HG03432 (cell line): ENCODE data around the gene DIS3.
"Not testable (repeated sequence)": the region's sequence is repeated elsewhere in the genome, so short reads cannot be mapped to it uniquely, and the experiment has no call there.

Source experiments
- ATAC-seq: cut with Tn5 transposase; IDR thresholded peaks from one replicate; pipeline ENCODE4 v1.9.1; 2021; ENCODE audit warnings: mild to moderate bottlenecking, moderate library complexity; ENCODE audit not compliant: unreplicated experiment

The DIS3 gene

DNA sequence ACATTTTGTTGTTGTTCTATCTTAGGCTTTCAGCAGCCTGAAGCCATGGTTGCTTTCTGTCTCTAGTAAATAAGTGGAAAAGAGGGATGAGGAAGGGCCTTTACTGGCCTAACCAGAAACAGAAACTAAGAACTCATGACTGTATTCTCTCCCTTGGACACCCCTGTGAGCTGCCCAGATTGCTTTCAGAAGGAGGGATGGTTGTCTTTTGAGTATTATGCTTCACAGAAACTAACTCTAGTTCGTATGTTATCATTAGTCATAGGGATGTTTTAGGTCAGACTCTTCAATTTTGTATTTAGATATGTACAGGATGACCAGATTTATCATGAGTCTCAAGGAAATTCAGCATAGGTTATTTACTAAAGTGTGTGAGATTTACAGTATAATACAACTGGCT, 36.4 kb downstream of the DIS3 start:
- no peak for ATAC-seq

GRCh38 chr13:72740015-72740414, 41.7 kb downstream of the DIS3 start:
- no peak for ATAC-seq

DNA sequence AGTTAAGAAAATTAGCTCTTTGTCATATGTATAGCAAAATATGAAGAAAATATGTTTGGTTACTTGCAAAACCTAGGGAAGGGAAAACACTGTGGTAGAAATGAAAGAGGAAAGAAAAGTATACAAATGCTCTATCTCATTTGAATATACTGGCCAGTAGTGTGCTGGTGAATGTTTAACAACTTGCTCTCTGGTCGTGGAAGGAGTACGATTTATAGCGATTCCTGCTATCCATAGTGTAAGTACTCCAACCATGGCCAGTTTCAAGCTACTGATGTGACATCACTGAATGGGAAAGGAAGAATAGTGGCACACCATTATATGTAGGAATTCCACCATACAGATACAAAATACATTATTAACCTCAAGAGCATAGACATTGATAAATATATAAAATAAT, 44.7 kb downstream of the DIS3 start:
- no peak for ATAC-seq

GRCh38 chr13:72728290-72728605, 53.5 kb downstream of the DIS3 start:
- no peak for ATAC-seq

GRCh38 chr13:72727417-72728289, 54.0 kb downstream of the DIS3 start, which contains the start of the genes BORA and MZT1:
BORA (plus strand) TSS chr13:72727923; CDS start chr13:72728941, 1,018 bp downstream.
MZT1 (minus strand) TSS chr13:72727629; CDS start chr13:72727602, 27 bp downstream.
- ATAC-seq = peak; percentile 95

DNA sequence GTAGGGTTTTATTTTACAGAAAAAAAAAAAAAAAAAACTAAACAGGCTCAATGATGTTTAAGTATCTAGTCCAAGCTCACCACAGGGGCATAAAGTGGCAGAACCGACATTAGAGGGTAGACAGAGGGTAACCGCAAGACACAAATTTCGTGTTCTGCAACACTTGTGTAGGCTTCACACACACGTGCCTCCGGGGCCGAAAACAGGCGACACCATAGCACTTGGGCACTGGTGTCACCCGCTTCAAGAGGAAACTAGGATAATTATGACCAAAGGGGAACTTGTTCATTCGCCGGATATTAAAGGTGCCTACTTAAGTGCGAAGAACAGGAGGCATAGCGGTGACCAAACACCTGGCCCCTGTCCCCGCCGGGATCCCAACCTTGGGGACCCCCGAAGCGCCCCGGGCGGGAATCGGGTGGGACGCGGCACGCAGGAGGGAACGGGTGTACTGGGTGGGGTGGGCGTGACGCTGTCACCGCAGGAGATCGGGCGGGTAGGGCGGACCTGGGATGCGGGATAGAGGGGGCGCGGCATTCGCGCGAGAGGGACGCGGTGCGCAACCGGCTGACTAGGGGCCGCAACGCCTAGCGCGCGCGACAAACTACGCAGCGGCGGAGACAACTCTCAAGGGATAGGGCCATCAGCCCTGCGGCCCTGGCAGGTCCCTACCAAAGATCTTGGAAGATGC, 54.8 kb downstream of the DIS3 start:
- ATAC-seq = peak; percentile 42

DNA sequence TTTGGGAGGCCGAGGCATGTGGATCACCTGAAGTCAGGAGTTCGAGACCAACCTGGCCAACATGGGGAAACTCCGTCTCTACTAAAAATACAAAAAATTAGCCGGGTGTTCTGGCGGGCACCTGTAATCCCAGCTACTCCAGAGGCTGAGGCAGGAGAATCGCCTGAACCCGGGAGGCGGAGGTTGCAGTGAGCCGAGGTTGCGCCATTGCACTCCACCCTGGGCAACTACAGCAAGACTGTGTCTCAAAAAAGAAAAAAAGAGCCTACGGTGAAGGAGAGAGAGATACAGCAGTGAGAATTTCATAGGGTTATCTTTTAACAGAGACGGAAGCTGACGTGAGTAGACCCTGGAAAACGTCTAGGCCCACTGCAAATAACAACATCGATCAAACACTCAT, 55.5 kb downstream of the DIS3 start:
- ATAC-seq = not testable (repeated sequence)

DNA sequence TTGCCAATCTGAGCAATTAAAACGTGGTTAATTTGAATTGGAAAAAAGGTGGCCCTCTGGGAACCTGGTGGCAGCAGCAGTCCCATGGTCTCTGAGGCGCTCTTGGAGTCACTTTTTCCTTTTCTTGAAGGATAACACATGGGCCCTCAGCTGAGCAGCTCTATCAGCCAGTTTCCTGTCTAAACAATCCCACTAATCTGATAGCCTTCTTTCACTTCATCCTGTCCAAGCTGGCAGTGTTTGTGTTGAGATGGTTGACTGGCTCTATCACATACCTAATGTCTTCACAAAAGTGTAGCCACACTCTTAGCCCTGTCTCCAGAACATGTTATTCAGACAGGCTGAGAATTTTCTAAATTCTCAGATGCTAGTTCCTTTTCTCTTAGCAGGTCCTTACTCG, 64.9 kb downstream of the DIS3 start:
- ATAC-seq = no peak
